SK-N-SH treated with all-trans-retinoic acid at 6 μM for 48 hours (cell line): ENCODE measurements around the gene ZPLD1.

Experiments
- ATAC-seq: fragments of 200-7000 bp; cut with Tn5 transposase; 3 replicates; pipeline ENCODE4 v1.9.1; 2020; ENCODE audit warnings: mild to moderate bottlenecking, moderate library complexity
- ARNTL ChIP-seq: fragments of 450-650 bp; formaldehyde crosslinking; IDR thresholded peaks from 2 replicates; pipeline ENCODE4 v1.5.0; 2020; ENCODE audit warnings: low read depth, mild to moderate bottlenecking, moderate library complexity, borderline replicate concordance
- BACH2 ChIP-seq: fragments of 250-450 bp; sonication (Bioruptor Pico); IDR thresholded peaks from 2 replicates; pipeline ENCODE4 v1.9.0; 2021; ENCODE audit warnings: mild to moderate bottlenecking, borderline replicate concordance
- ESRRG ChIP-seq: fragments of 250-450 bp; sonication (Bioruptor Pico); IDR thresholded peaks from 2 replicates; pipeline ENCODE4 v1.6.1; 2021; ENCODE audit warnings: mild to moderate bottlenecking
- GLIS3 ChIP-seq: fragments of 250-450 bp; sonication (Bioruptor Pico); IDR thresholded peaks from 2 replicates; pipeline ENCODE4 v1.5.0; 2020; ENCODE audit warnings: mild to moderate bottlenecking, moderate library complexity
- ISL1 ChIP-seq: fragments of 250-450 bp; sonication (Bioruptor Pico); IDR thresholded peaks from 2 replicates; pipeline ENCODE4 v2.1.2; 2022; ENCODE audit warnings: mild to moderate bottlenecking, moderate library complexity
- OSR1 ChIP-seq: fragments of 250-450 bp; sonication (Bioruptor Pico); IDR thresholded peaks from 2 replicates; pipeline ENCODE4 v1.8.0; 2022; ENCODE audit warnings: moderate library complexity, mild to moderate bottlenecking, inconsistent platforms
- PATZ1 ChIP-seq: fragments of 250-450 bp; sonication (Bioruptor Pico); IDR thresholded peaks from 2 replicates; pipeline ENCODE4 v1.8.0; 2020; ENCODE audit warnings: mild to moderate bottlenecking, moderate library complexity, borderline replicate concordance
- PPARA ChIP-seq: fragments of 250-450 bp; sonication (Bioruptor Pico); IDR thresholded peaks from 2 replicates; pipeline ENCODE4 v1.5.0; 2020; ENCODE audit warnings: mild to moderate bottlenecking, borderline replicate concordance
- RARB ChIP-seq: fragments of 250-450 bp; sonication (Bioruptor Pico); IDR thresholded peaks from 2 replicates; pipeline ENCODE4 v1.8.0; 2021; ENCODE audit warnings: mild to moderate bottlenecking, moderate library complexity
- SNAI2 ChIP-seq: fragments of 250-450 bp; sonication (Bioruptor Pico); IDR thresholded peaks from 2 replicates; pipeline ENCODE4 v1.5.0; 2020; ENCODE audit warnings: mild to moderate bottlenecking, moderate library complexity
- TOX ChIP-seq: fragments of 250-450 bp; sonication (Bioruptor Pico); IDR thresholded peaks from 2 replicates; pipeline ENCODE4 v1.8.0; 2021; ENCODE audit warnings: mild to moderate bottlenecking, moderate library complexity, borderline replicate concordance
- TSHZ2 ChIP-seq: fragments of 250-450 bp; sonication (Bioruptor Pico); IDR thresholded peaks from 2 replicates; pipeline ENCODE4 v1.5.0; 2020; ENCODE audit warnings: mild to moderate bottlenecking, moderate library complexity
- ZC3H10 ChIP-seq: fragments of 250-450 bp; sonication (Bioruptor Pico); IDR thresholded peaks from 2 replicates; pipeline ENCODE4 v1.5.1; 2021; ENCODE audit warnings: mild to moderate bottlenecking, moderate library complexity
- ZFP3 ChIP-seq: fragments of 250-450 bp; sonication (Bioruptor Pico); IDR thresholded peaks from 2 replicates; pipeline ENCODE4 v1.5.0; 2020; ENCODE audit warnings: mild to moderate bottlenecking, moderate library complexity
- ZFP30 ChIP-seq: fragments of 450-650 bp; formaldehyde crosslinking; IDR thresholded peaks from 2 replicates; pipeline ENCODE4 v1.5.0; 2022; ENCODE audit warnings: mild to moderate bottlenecking, moderate library complexity
- ZNF565 ChIP-seq: fragments of 450-650 bp; formaldehyde crosslinking; conservative IDR thresholded peaks from 2 replicates; pipeline ENCODE4 v1.5.0; 2020; ENCODE audit warnings: low read depth, mild to moderate bottlenecking, moderate library complexity
- ZNF70 ChIP-seq: fragments of 450-650 bp; formaldehyde crosslinking; IDR thresholded peaks from 2 replicates; pipeline ENCODE4 v1.5.0; 2020; ENCODE audit warnings: mild to moderate bottlenecking, moderate library complexity
- ZNF8 ChIP-seq: fragments of 450-650 bp; formaldehyde crosslinking; IDR thresholded peaks from 2 replicates; pipeline ENCODE4 v1.5.0; 2020; ENCODE audit warnings: mild to moderate bottlenecking, moderate library complexity
- TF ChIP-seq, protein P1 (sequence below): fragments of 250-450 bp; sonication (Bioruptor Pico); IDR thresholded peaks from 2 replicates; pipeline ENCODE4 v1.5.1; 2020; ENCODE audit warnings: low read depth, mild to moderate bottlenecking, moderate library complexity
- TF ChIP-seq, protein P2 (sequence below): fragments of 250-450 bp; sonication (Bioruptor Pico); IDR thresholded peaks from 2 replicates; pipeline ENCODE4 v1.8.0; 2021; ENCODE audit warnings: low read depth, mild to moderate bottlenecking, moderate library complexity, borderline replicate concordance

The ZPLD1 gene

DNA sequence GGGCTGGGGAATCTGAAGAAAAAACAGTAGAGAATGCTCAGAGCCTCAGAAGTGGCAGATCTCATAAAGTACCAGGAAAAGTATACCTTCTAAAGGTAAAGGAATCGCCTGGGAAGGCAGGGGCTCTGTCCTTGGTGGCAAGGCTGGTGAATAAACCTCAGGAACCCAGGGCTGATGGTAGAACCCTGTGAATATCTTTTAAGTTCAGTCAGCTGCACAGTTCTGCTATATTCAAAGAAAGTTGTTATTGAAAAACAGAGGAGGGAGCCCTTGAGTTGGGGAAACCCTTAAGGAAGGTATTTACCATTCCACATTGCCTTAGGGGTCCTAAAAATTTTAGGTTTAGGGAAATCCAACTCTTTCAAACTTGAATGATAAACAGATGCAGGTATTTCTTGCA lies 31.2 kb downstream of the ZPLD1 start (continued):
- no peak for TF ChIP-seq PATZ1
- TF ChIP-seq, all 23 proteins: peak for 0

DNA sequence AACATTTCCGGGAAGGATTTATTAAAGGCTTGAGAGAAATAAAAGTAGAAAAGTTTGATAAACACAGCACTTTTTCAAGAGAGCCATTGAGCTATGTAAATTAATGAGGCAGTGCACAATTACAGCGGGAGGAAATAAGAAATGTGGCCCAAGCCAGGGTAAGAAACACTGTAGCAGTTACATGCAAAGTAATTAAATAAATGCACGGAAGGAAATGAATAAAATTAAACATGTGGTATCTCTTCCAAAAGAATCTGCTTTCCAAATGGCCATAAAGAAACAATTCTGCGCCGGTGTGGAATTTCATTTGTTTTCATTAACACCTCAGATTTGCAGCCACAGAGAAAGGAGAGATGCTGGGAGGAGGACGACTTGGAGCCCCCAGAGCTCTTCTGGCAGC lies 35.3 kb downstream of the ZPLD1 start:
- TF ChIP-seq ZNF70 (CRISPR knock-in tag) (no peak), ARNTL (CRISPR knock-in tag) (no peak)
- ATAC-seq, result no peak

GRCh38 chr3:102471001-102471400 lies 36.2 kb downstream of the ZPLD1 start:
- TF ChIP-seq ESRRG, result no peak
- TF ChIP-seq ARNTL (CRISPR knock-in tag), result no peak
- TF ChIP-seq PPARA (CRISPR knock-in tag), result no peak
- TF ChIP-seq ZC3H10 (CRISPR knock-in tag), result no peak
- TF ChIP-seq TSHZ2 (CRISPR knock-in tag), result no peak
- TF ChIP-seq ZNF70 (CRISPR knock-in tag), result no peak
- TF ChIP-seq, protein P1, sequence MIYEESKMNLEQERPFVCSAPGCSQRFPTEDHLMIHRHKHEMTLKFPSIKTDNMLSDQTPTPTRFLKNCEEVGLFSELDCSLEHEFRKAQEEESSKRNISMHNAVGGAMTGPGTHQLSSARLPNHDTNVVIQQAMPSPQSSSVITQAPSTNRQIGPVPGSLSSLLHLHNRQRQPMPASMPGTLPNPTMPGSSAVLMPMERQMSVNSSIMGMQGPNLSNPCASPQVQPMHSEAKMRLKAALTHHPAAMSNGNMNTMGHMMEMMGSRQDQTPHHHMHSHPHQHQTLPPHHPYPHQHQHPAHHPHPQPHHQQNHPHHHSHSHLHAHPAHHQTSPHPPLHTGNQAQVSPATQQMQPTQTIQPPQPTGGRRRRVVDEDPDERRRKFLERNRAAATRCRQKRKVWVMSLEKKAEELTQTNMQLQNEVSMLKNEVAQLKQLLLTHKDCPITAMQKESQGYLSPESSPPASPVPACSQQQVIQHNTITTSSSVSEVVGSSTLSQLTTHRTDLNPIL, result no peak
- no peak for TF ChIP-seq ZNF565
- TF ChIP-seq TOX (CRISPR knock-in tag), result no peak
- TF ChIP-seq ZFP3 (CRISPR knock-in tag), result no peak
- TF ChIP-seq OSR1 (CRISPR knock-in tag), result no peak
- TF ChIP-seq BACH2, result no peak
- TF ChIP-seq SNAI2, result no peak
- ATAC-seq, result no peak

GRCh38 chr3:102471491-102471890 lies 36.7 kb downstream of the ZPLD1 start:
- no peak for ATAC-seq
- TF ChIP-seq ARNTL (CRISPR knock-in tag) (no peak), ZNF8 (CRISPR knock-in tag) (no peak), ZFP30 (CRISPR knock-in tag) (no peak), GLIS3 (CRISPR knock-in tag) (no peak), TOX (CRISPR knock-in tag) (no peak), ZNF70 (CRISPR knock-in tag) (no peak), BACH2 (no peak), ZFP3 (CRISPR knock-in tag) (no peak), ZC3H10 (CRISPR knock-in tag) (no peak), ZNF565 (no peak), ISL1 (CRISPR knock-in tag) (no peak), RARB (CRISPR knock-in tag) (no peak), PATZ1 (no peak), SNAI2 (no peak), ESRRG (no peak), TSHZ2 (CRISPR knock-in tag) (no peak)
- TF ChIP-seq, protein P1, result no peak
- TF ChIP-seq, protein P2, sequence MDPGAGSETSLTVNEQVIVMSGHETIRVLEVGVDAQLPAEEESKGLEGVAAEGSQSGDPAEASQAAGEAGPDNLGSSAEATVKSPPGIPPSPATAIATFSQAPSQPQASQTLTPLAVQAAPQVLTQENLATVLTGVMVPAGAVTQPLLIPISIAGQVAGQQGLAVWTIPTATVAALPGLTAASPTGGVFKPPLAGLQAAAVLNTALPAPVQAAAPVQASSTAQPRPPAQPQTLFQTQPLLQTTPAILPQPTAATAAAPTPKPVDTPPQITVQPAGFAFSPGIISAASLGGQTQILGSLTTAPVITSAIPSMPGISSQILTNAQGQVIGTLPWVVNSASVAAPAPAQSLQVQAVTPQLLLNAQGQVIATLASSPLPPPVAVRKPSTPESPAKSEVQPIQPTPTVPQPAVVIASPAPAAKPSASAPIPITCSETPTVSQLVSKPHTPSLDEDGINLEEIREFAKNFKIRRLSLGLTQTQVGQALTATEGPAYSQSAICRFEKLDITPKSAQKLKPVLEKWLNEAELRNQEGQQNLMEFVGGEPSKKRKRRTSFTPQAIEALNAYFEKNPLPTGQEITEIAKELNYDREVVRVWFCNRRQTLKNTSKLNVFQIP (CRISPR knock-in tag), result no peak
- TF ChIP-seq, all 23 proteins: peak for 0
